GM21515 (cell line): Measurements from ENCODE around the gene NABP2.
"Not testable (repeated sequence)": the region's sequence is repeated elsewhere in the genome, so short reads cannot be mapped to it uniquely, and the experiment has no call there.

Experiments
- ATAC-seq: cut with Tn5 transposase; IDR thresholded peaks from one replicate; pipeline ENCODE4 v1.9.1; 2021; ENCODE audit not compliant: unreplicated experiment

NABP2 gene

GRCh38 chr12:56242986-56243385 lies 18.8 kb downstream of the NABP2 start:
- ATAC-seq: no peak

- no peak for ATAC-seq
These were observed 19.6 kb downstream of the NABP2 start for GRCh38 chr12:56243731-56244181.

GRCh38 chr12:56244494-56244893 lies 20.4 kb downstream of the NABP2 start:
- ATAC-seq: no peak

GRCh38 chr12:56247923-56248322 lies 23.8 kb downstream of the NABP2 start:
- ATAC-seq: no peak

- ATAC-seq: no peak
These were observed 24.6 kb downstream of the NABP2 start for GRCh38 chr12:56248711-56249110.

GRCh38 chr12:56252649-56253048 lies 28.5 kb downstream of the NABP2 start:
- no peak for ATAC-seq

- no peak for ATAC-seq
These were observed 28.9 kb downstream of the NABP2 start for GRCh38 chr12:56253091-56253490.

- ATAC-seq: no peak
These were observed 31.5 kb downstream of the NABP2 start for GRCh38 chr12:56255671-56256070.

- no peak for ATAC-seq
These were observed 32.3 kb downstream of the NABP2 start for GRCh38 chr12:56256326-56256960.

GRCh38 chr12:56257071-56257470 lies 32.9 kb downstream of the NABP2 start:
- no peak for ATAC-seq

GRCh38 chr12:56257491-56258067 lies 33.4 kb downstream of the NABP2 start:
- ATAC-seq: peak; percentile 13

- ATAC-seq: peak; percentile 80
These were observed 34.1 kb downstream of the NABP2 start, which contains the start of gene ANKRD52 for GRCh38 chr12:56258068-56258819. TSS of gene ANKRD52 (minus strand) at chr12:56258384. CDS start at chr12:56258269, 115 bp downstream.

GRCh38 chr12:56258820-56259183 lies 34.7 kb downstream of the NABP2 start:
- ATAC-seq: no peak

GRCh38 chr12:56260380-56260779 lies 36.2 kb downstream of the NABP2 start:
- no peak for ATAC-seq

- no peak for ATAC-seq
These were observed 36.8 kb downstream of the NABP2 start for GRCh38 chr12:56260921-56261320.

GRCh38 chr12:56261503-56262232 lies 37.5 kb downstream of the NABP2 start:
- no peak for ATAC-seq

GRCh38 chr12:56262955-56263354 lies 38.8 kb downstream of the NABP2 start:
- not testable (repeated sequence) for ATAC-seq

GRCh38 chr12:56266068-56266692 lies 42.0 kb downstream of the NABP2 start:
- ATAC-seq: not testable (repeated sequence)

- peak; percentile 90 for ATAC-seq
These were observed 42.7 kb downstream of the NABP2 start, which contains the start of gene COQ10A for GRCh38 chr12:56266693-56267442. TSS of gene COQ10A (plus strand) at chr12:56266942. CDS start at chr12:56267119, 177 bp downstream.

GRCh38 chr12:56267443-56268071 lies 43.4 kb downstream of the NABP2 start:
- peak; percentile 9 for ATAC-seq
